HepG2 (cell line): ENCODE results near the gene CCT3. TPM values are rescaled to one million over a fixed set of nuclear protein-coding genes. Genes with fewer than 3 reads are reported as not detected.
A peak's percentile ranks its signal among the peaks of the same experiment; 100 is the strongest.

ENCODE experiments used
- AHR ChIP-seq: IDR thresholded peaks from 2 replicates; pipeline ENCODE4 v1.6.1; 2018; ENCODE audit warnings: missing genetic modification reagents, missing compliant biosample characterization
- CEBPG ChIP-seq: IDR thresholded peaks from 2 replicates; pipeline ENCODE4 v1.6.1; 2016
- GZF1 ChIP-seq: sonication (generic); formaldehyde crosslinking; IDR thresholded peaks from 2 replicates; pipeline ENCODE4 v1.5.1; 2020; ENCODE audit warnings: mild to moderate bottlenecking, missing genetic modification reagents
- HCFC1 ChIP-seq: fragments of 150-350 bp; IDR thresholded peaks from 2 replicates; pipeline ENCODE4 v1.6.1; 2014; ENCODE audit warnings: low read depth, low read length
- HNF1A ChIP-seq, 2 experiments: sonication (generic) in 1 of 2; formaldehyde crosslinking in 1 of 2; IDR thresholded peaks; 2 replicates each; pipeline versions ENCODE4 v1.4.0 to v1.6.1; 2016 to 2020; ENCODE audit warnings: borderline replicate concordance in 1 of 2, low read depth in 1 of 2, mild to moderate bottlenecking in 1 of 2, missing genetic modification reagents in 1 of 2
- HNF4G ChIP-seq, 2 experiments: sonication (generic) in 1 of 2; formaldehyde crosslinking in 1 of 2; IDR thresholded peaks; 2 replicates each; pipeline versions ENCODE4 v1.4.0 to v1.6.1; 2011 to 2020; ENCODE audit warnings: borderline replicate concordance in 2 of 2, low read depth in 2 of 2, mild to moderate bottlenecking in 2 of 2, low read length in 1 of 2, missing genetic modification reagents in 1 of 2, moderate library complexity in 1 of 2
- KDM2A ChIP-seq: sonication (generic); formaldehyde crosslinking; IDR thresholded peaks from 2 replicates; pipeline ENCODE4 v1.4.0; 2020; ENCODE audit warnings: low read depth, missing genetic modification reagents, borderline replicate concordance
- MXD4 ChIP-seq: IDR thresholded peaks from 2 replicates; pipeline ENCODE4 v1.6.1; 2016; ENCODE audit warnings: mild to moderate bottlenecking, missing biosample characterization, missing genetic modification reagents
- MZF1 ChIP-seq: sonication (generic); formaldehyde crosslinking; IDR thresholded peaks from 2 replicates; pipeline ENCODE4 v1.8.1; 2023; ENCODE audit warnings: mild to moderate bottlenecking, missing genetic modification reagents, borderline replicate concordance
- NR2F6 ChIP-seq, 2 experiments: IDR thresholded peaks; 2 replicates each; pipeline ENCODE4 v1.6.1; 2016; ENCODE audit warnings: antibody characterized with exemption in 1 of 2, mild to moderate bottlenecking in 1 of 2
- PHB2 ChIP-seq: fragments of 450-650 bp; IDR thresholded peaks from 2 replicates; pipeline ENCODE4 v1.6.1; 2018; ENCODE audit not compliant: partially characterized antibody
- SMAD1 ChIP-seq: sonication (generic); formaldehyde crosslinking; IDR thresholded peaks from 2 replicates; pipeline ENCODE4 v1.4.0; 2020; ENCODE audit warnings: missing genetic modification reagents, low read depth, mild to moderate bottlenecking, borderline replicate concordance
- ZNF556 ChIP-seq: sonication (generic); formaldehyde crosslinking; IDR thresholded peaks from 2 replicates; pipeline ENCODE4 v1.4.0; 2020; ENCODE audit warnings: mild to moderate bottlenecking, missing genetic modification reagents, borderline replicate concordance
- ZNF572 ChIP-seq: sonication (generic); formaldehyde crosslinking; IDR thresholded peaks from 2 replicates; pipeline ENCODE4 v1.5.1; 2020; ENCODE audit warnings: mild to moderate bottlenecking, missing genetic modification reagents
- ZNF646 ChIP-seq: sonication (generic); formaldehyde crosslinking; IDR thresholded peaks from 2 replicates; pipeline ENCODE4 v1.9.0; 2021; ENCODE audit warnings: mild to moderate bottlenecking, missing genetic modification reagents
- ZNF740 ChIP-seq: sonication (generic); formaldehyde crosslinking; IDR thresholded peaks from 2 replicates; pipeline ENCODE4 v1.4.0; 2020; ENCODE audit warnings: missing genetic modification reagents
- ZNF839 ChIP-seq: sonication (generic); formaldehyde crosslinking; IDR thresholded peaks from 2 replicates; pipeline ENCODE4 v1.4.0; 2020; ENCODE audit warnings: missing genetic modification reagents, mild to moderate bottlenecking, borderline replicate concordance
- polyA plus RNA-seq, 8 experiments: library from polyadenylated mRNA; depleted of rRNA in 3 of 8; stranded (reverse) in 7 of 8; unstranded in 1 of 8; fragments of >200 nt; fragmentation: Illumina TruSeq in 4 of 8; extraction: Trizol in 4 of 8; gene quantifications; 2 replicates each; pipeline versions ENCODE4 v1.2.1 to v1.2.3, GENCODE V29; 2011 to 2016; ENCODE audit warnings: low read depth in 4 of 8, missing spikeins in 1 of 8, mixed read lengths in 1 of 8; ENCODE audit not compliant: insufficient read depth in 1 of 8
- total RNA-seq, 5 experiments: library from RNA; depleted of rRNA; stranded (reverse); fragments of >200 nt; fragmentation: Illumina TruSeq; extraction: Trizol; gene quantifications; 2 replicates each; pipeline ENCODE4 v1.2.3, GENCODE V29; 2016; ENCODE audit warnings: low read depth in 1 of 5

The CCT3 gene
- total and polyA plus RNA-seq, 2 of the 13 experiments (the other 11 are each of a cell fraction or from before 2014, with no cell fraction given) = 319 to 615 TPM

- TF ChIP-seq HNF4G (IDR thresholded peaks at IDR 0.05; ENCODE audit: borderline replicate concordance, low read depth, low read length) = peak; percentile 25; the same call in 1 of the 2 replicates
- peak; percentile 31; the same call in 1 of the 2 replicates for TF ChIP-seq HNF4G (CRISPR knock-in tag; IDR thresholded peaks at IDR 0.05; ENCODE audit: borderline replicate concordance, low read depth)
- TF ChIP-seq ZNF572 (CRISPR knock-in tag) = peak; percentile 70; the same call in 1 of the 2 replicates
- TF ChIP-seq ZNF740 (CRISPR knock-in tag) = peak; percentile 77; the same call in 1 of the 2 replicates
- TF ChIP-seq GZF1 (CRISPR knock-in tag) = no peak
- no peak for TF ChIP-seq MZF1 (CRISPR knock-in tag)
- no peak for TF ChIP-seq HCFC1
- peak; percentile 50; the same call in 1 of the 2 replicates for TF ChIP-seq CEBPG (CRISPR knock-in tag)
- no peak for TF ChIP-seq NR2F6 (IDR thresholded peaks at IDR 0.05)
- TF ChIP-seq NR2F6 (CRISPR knock-in tag; IDR thresholded peaks at IDR 0.05) = peak; percentile 68; the same call in 1 of the 2 replicates
- TF ChIP-seq AHR = 0 out of 2 replicates have a peak, but pooled peaks have one; percentile 72
- TF ChIP-seq MXD4 (CRISPR knock-in tag) = 0 out of 2 replicates have a peak, but pooled peaks have one; percentile 46
- no peak for TF ChIP-seq ZNF556 (CRISPR knock-in tag)
- TF ChIP-seq HNF1A (IDR thresholded peaks at IDR 0.05; ENCODE audit: low read depth) = no peak
- TF ChIP-seq HNF1A (CRISPR knock-in tag; IDR thresholded peaks at IDR 0.05; ENCODE audit: borderline replicate concordance) = peak; percentile 53; the same call in 1 of the 2 replicates
- TF ChIP-seq KDM2A (CRISPR knock-in tag) = peak; percentile 89
- peak; percentile 69; the same call in 1 of the 2 replicates for TF ChIP-seq SMAD1 (CRISPR knock-in tag)
- no peak for TF ChIP-seq ZNF646
- TF ChIP-seq PHB2 = no peak
- no peak for TF ChIP-seq ZNF839 (CRISPR knock-in tag)
Measured at GRCh38 chr1:156356875-156357534, 18.9 kb upstream of the CCT3 start (continued).
